Adrenal gland (tissue), 5 donors: ENCODE measurements around the gene ZNF282.

Source experiments
- POLR2A ChIP-seq, 2 donors: fragments of 450-650 bp; IDR thresholded peaks; one replicate each; pipeline ENCODE4 v1.6.1; 2017; ENCODE audit warnings: antibody characterized with exemption in 2 of 2, mild to moderate bottlenecking in 2 of 2, moderate library complexity in 1 of 2
- TF ChIP-seq, protein P1 (sequence below), 6 experiments: fragments of 450-650 bp in 4 of 6; fragments of 200-600 bp in 2 of 6; sonication (generic) in 1 of 6; IDR thresholded peaks; 1 replicate in 5 of 6; 2 replicates in 1 of 6; pipeline versions ENCODE4 v1.5.1 to v1.8.0; 2016 to 2021; ENCODE audit warnings: antibody characterized with exemption in 6 of 6, mild to moderate bottlenecking in 2 of 6, moderate library complexity in 1 of 6
- donor health status: DM: no; HTN: no; CAD: no.

GRCh38 chr7:149224352-149224751 lies 29.0 kb downstream of the ZNF282 start:
- no peak for TF ChIP-seq POLR2A (IDR thresholded peaks at IDR 0.05)
- TF ChIP-seq, protein P1, sequence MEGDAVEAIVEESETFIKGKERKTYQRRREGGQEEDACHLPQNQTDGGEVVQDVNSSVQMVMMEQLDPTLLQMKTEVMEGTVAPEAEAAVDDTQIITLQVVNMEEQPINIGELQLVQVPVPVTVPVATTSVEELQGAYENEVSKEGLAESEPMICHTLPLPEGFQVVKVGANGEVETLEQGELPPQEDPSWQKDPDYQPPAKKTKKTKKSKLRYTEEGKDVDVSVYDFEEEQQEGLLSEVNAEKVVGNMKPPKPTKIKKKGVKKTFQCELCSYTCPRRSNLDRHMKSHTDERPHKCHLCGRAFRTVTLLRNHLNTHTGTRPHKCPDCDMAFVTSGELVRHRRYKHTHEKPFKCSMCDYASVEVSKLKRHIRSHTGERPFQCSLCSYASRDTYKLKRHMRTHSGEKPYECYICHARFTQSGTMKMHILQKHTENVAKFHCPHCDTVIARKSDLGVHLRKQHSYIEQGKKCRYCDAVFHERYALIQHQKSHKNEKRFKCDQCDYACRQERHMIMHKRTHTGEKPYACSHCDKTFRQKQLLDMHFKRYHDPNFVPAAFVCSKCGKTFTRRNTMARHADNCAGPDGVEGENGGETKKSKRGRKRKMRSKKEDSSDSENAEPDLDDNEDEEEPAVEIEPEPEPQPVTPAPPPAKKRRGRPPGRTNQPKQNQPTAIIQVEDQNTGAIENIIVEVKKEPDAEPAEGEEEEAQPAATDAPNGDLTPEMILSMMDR (IDR thresholded peaks at IDR 0.05), result no peak
